ENCODE data around the gene TENM3.

Gene TENM3

GRCh38 chr4:182604161-182604622 lies 361.0 kb downstream of the TENM3 start:
- H4K8ac ChIP-seq (ENCODE audit: low read depth, low read length), result no peak overlapping the region
- no peak overlapping the region for H3K23ac ChIP-seq (ENCODE audit: low read length)
- no peak overlapping the region for H3K4me3 ChIP-seq (ENCODE audit: low read length)
- H3K56ac ChIP-seq (ENCODE audit: low read length), result no peak overlapping the region
- H3K79me2 ChIP-seq (ENCODE audit: control insufficient read depth, insufficient read depth, low read length), result no peaks in the 10 kb centered on the region
- H2BK5ac ChIP-seq (ENCODE audit: low read length), result no peak overlapping the region
- no CpG with 5 or more reads among the region's 2 CpGs for WGBS (ENCODE audit: extremely low coverage, insufficient coverage, low lambda C conversion rate)
- H2BK120ac ChIP-seq (ENCODE audit: low read depth, low read length), result no peak overlapping the region
- H3K4me2 ChIP-seq (ENCODE audit: low read length), result no peak overlapping the region
- H2BK15ac ChIP-seq (replicated peaks; ENCODE audit: low read depth), result no peak overlapping the region
- H2AK5ac ChIP-seq (ENCODE audit: low read length), result no peak overlapping the region
- no peak for DNase-seq
- no peaks in the 10 kb centered on the region for H3K36me3 ChIP-seq (ENCODE audit: control insufficient read depth, insufficient read depth, low read length)
- H3K4ac ChIP-seq (ENCODE audit: low read depth, low read length), result no peak overlapping the region
- H3K9ac ChIP-seq (ENCODE audit: low read length), result no peak overlapping the region
- H4K5ac ChIP-seq (ENCODE audit: low read length), result no peak overlapping the region
- no peaks in the 10 kb centered on the region for H3K79me1 ChIP-seq (ENCODE audit: low read length)
- no peak overlapping the region for H3K18ac ChIP-seq (ENCODE audit: low read length)
- H3K4me1 ChIP-seq (ENCODE audit: control insufficient read depth, low read depth, low read length), result peaks cover 2% of the 10 kb centered on the region
- no peaks in the 10 kb centered on the region for H3K27me3 ChIP-seq (ENCODE audit: insufficient read depth, low read length, poor library complexity)
- no peak overlapping the region for H3K27ac ChIP-seq (ENCODE audit: low read depth, low read length)

GRCh38 chr4:182604953-182605352 lies 361.8 kb downstream of the TENM3 start:
- Histone ChIP-seq H3K56ac (ENCODE audit: low read length) (no peak overlapping the region), H3K79me1 (ENCODE audit: low read length) (no peaks in the 10 kb centered on the region), H3K36me3 (ENCODE audit: control insufficient read depth, insufficient read depth, low read length) (no peaks in the 10 kb centered on the region), H3K79me2 (ENCODE audit: control insufficient read depth, insufficient read depth, low read length) (no peaks in the 10 kb centered on the region), H4K8ac (ENCODE audit: low read depth, low read length) (no peak overlapping the region), H3K18ac (ENCODE audit: low read length) (no peak overlapping the region), H3K4ac (ENCODE audit: low read depth, low read length) (no peak overlapping the region), H2BK5ac (ENCODE audit: low read length) (no peak overlapping the region), H3K23ac (ENCODE audit: low read length) (no peak overlapping the region), H3K27ac (ENCODE audit: low read depth, low read length) (no peak overlapping the region), H4K5ac (ENCODE audit: low read length) (no peak overlapping the region), H3K4me2 (ENCODE audit: low read length) (no peak overlapping the region), H3K9ac (ENCODE audit: low read length) (no peak overlapping the region), H3K27me3 (ENCODE audit: insufficient read depth, low read length, poor library complexity) (no peaks in the 10 kb centered on the region), H2BK15ac (replicated peaks; ENCODE audit: low read depth) (no peak overlapping the region), H2AK5ac (ENCODE audit: low read length) (no peak overlapping the region), H3K4me3 (ENCODE audit: low read length) (no peak overlapping the region), H3K4me1 (ENCODE audit: control insufficient read depth, low read depth, low read length) (peaks cover 2% of the 10 kb centered on the region), H2BK120ac (ENCODE audit: low read depth, low read length) (no peak overlapping the region)
- no CpG with 5 or more reads among the region's 4 CpGs for WGBS (ENCODE audit: extremely low coverage, insufficient coverage, low lambda C conversion rate)
- no peak for DNase-seq

- Histone ChIP-seq H3K27ac (ENCODE audit: low read depth, low read length) (no peak overlapping the region), H3K36me3 (ENCODE audit: control insufficient read depth, insufficient read depth, low read length) (no peaks in the 10 kb centered on the region), H3K4me3 (ENCODE audit: low read length) (no peak overlapping the region), H3K9ac (ENCODE audit: low read length) (no peak overlapping the region), H4K8ac (ENCODE audit: low read depth, low read length) (no peak overlapping the region), H3K79me2 (ENCODE audit: control insufficient read depth, insufficient read depth, low read length) (no peaks in the 10 kb centered on the region), H3K4me1 (ENCODE audit: control insufficient read depth, low read depth, low read length) (no peaks in the 10 kb centered on the region), H3K56ac (ENCODE audit: low read length) (no peak overlapping the region), H2BK5ac (ENCODE audit: low read length) (no peak overlapping the region), H3K79me1 (ENCODE audit: low read length) (no peaks in the 10 kb centered on the region), H3K27me3 (ENCODE audit: insufficient read depth, low read length, poor library complexity) (no peaks in the 10 kb centered on the region), H3K18ac (ENCODE audit: low read length) (no peak overlapping the region), H3K23ac (ENCODE audit: low read length) (no peak overlapping the region), H2BK15ac (replicated peaks; ENCODE audit: low read depth) (no peak overlapping the region), H2AK5ac (ENCODE audit: low read length) (no peak overlapping the region), H3K4me2 (ENCODE audit: low read length) (no peak overlapping the region), H2BK120ac (ENCODE audit: low read depth, low read length) (no peak overlapping the region), H4K5ac (ENCODE audit: low read length) (no peak overlapping the region), H3K4ac (ENCODE audit: low read depth, low read length) (no peak overlapping the region)
- DNase-seq, result no peak
- no CpG with 5 or more reads among the region's 23 CpGs for WGBS (ENCODE audit: extremely low coverage, insufficient coverage, low lambda C conversion rate)
Observed at GRCh38 chr4:182608525-182608924, 365.3 kb downstream of the TENM3 start.

- Histone ChIP-seq H2AK5ac (ENCODE audit: low read length) (no peak overlapping the region), H3K27ac (ENCODE audit: low read depth, low read length) (no peak overlapping the region), H3K4me1 (ENCODE audit: control insufficient read depth, low read depth, low read length) (peaks cover 1% of the 10 kb centered on the region), H2BK120ac (ENCODE audit: low read depth, low read length) (no peak overlapping the region), H3K56ac (ENCODE audit: low read length) (no peak overlapping the region), H4K5ac (ENCODE audit: low read length) (no peak overlapping the region), H3K27me3 (ENCODE audit: insufficient read depth, low read length, poor library complexity) (no peaks in the 10 kb centered on the region), H3K18ac (ENCODE audit: low read length) (no peak overlapping the region), H3K4ac (ENCODE audit: low read depth, low read length) (no peak overlapping the region), H3K36me3 (ENCODE audit: control insufficient read depth, insufficient read depth, low read length) (no peaks in the 10 kb centered on the region), H2BK5ac (ENCODE audit: low read length) (no peak overlapping the region), H2BK15ac (replicated peaks; ENCODE audit: low read depth) (no peak overlapping the region), H4K8ac (ENCODE audit: low read depth, low read length) (no peak overlapping the region), H3K23ac (ENCODE audit: low read length) (no peak overlapping the region), H3K79me1 (ENCODE audit: low read length) (no peaks in the 10 kb centered on the region), H3K4me3 (ENCODE audit: low read length) (no peak overlapping the region), H3K4me2 (ENCODE audit: low read length) (no peak overlapping the region), H3K9ac (ENCODE audit: low read length) (no peak overlapping the region), H3K79me2 (ENCODE audit: control insufficient read depth, insufficient read depth, low read length) (no peaks in the 10 kb centered on the region)
- DNase-seq, result no peak
- WGBS (ENCODE audit: extremely low coverage, insufficient coverage, low lambda C conversion rate), result no CpG with 5 or more reads among the region's 4 CpGs
Observed at GRCh38 chr4:182616476-182616875, 373.3 kb downstream of the TENM3 start.

GRCh38 chr4:182619660-182620059 lies 376.5 kb downstream of the TENM3 start:
- Histone ChIP-seq H2BK15ac (replicated peaks; ENCODE audit: low read depth) (peak overlapping the region; percentile 57), H3K23ac (ENCODE audit: low read length) (no peak overlapping the region), H4K8ac (ENCODE audit: low read depth, low read length) (no peak overlapping the region), H4K5ac (ENCODE audit: low read length) (no peak overlapping the region), H3K79me1 (ENCODE audit: low read length) (no peaks in the 10 kb centered on the region), H2AK5ac (ENCODE audit: low read length) (no peak overlapping the region), H3K36me3 (ENCODE audit: control insufficient read depth, insufficient read depth, low read length) (no peaks in the 10 kb centered on the region), H3K9ac (ENCODE audit: low read length) (no peak overlapping the region), H3K18ac (ENCODE audit: low read length) (no peak overlapping the region), H3K27me3 (ENCODE audit: insufficient read depth, low read length, poor library complexity) (no peaks in the 10 kb centered on the region), H3K56ac (ENCODE audit: low read length) (no peak overlapping the region), H3K4ac (ENCODE audit: low read depth, low read length) (peak overlapping the region; percentile 52), H3K4me1 (ENCODE audit: control insufficient read depth, low read depth, low read length) (peaks cover 1% of the 10 kb centered on the region), H2BK120ac (ENCODE audit: low read depth, low read length) (no peak overlapping the region), H3K4me3 (ENCODE audit: low read length) (no peak overlapping the region), H3K4me2 (ENCODE audit: low read length) (no peak overlapping the region), H3K79me2 (ENCODE audit: control insufficient read depth, insufficient read depth, low read length) (no peaks in the 10 kb centered on the region), H3K27ac (ENCODE audit: low read depth, low read length) (no peak overlapping the region), H2BK5ac (ENCODE audit: low read length) (no peak overlapping the region)
- WGBS (ENCODE audit: extremely low coverage, insufficient coverage, low lambda C conversion rate), result no CpG with 5 or more reads among the region's 5 CpGs
- no peak for DNase-seq

Data from mesendoderm (in vitro differentiated cells).